Progenitor cell of endocrine pancreas (in vitro differentiated cells): ENCODE measurements around the gene LRRC8A. TPM values are rescaled to one million over a fixed set of nuclear protein-coding genes. Genes with fewer than 3 reads are reported as not detected.

Experiments used
- DNase-seq: peaks from one replicate; pipeline ENCODE4 v3.0.0; 2021; ENCODE audit warnings: low spot score; ENCODE audit not compliant: unreplicated experiment
- H3K27ac Mint-ChIP-seq: 2 replicates; pipeline ENCODE4 v1.8.0; 2021; ENCODE audit warnings: mild to moderate bottlenecking, moderate library complexity, mixed read lengths
- H3K27me3 Mint-ChIP-seq: 2 replicates; pipeline ENCODE4 v1.8.0; 2021; ENCODE audit warnings: mixed read lengths
- H3K36me3 Mint-ChIP-seq: 2 replicates; pipeline ENCODE4 v1.8.0; 2022; ENCODE audit warnings: mixed read lengths; ENCODE audit not compliant: insufficient read depth
- H3K4me1 Mint-ChIP-seq: 2 replicates; pipeline ENCODE4 v1.8.0; 2021; ENCODE audit warnings: low read depth, mixed read lengths
- H3K4me3 Mint-ChIP-seq: 2 replicates; pipeline ENCODE4 v1.8.0; 2021; ENCODE audit warnings: low read depth, mild to moderate bottlenecking, moderate library complexity, mixed read lengths
- H3K9me3 Mint-ChIP-seq: 2 replicates; pipeline ENCODE4 v1.8.0; 2021; ENCODE audit warnings: low read depth, mixed read lengths
- CTCF ChIP-seq: fragments of 200-600 bp; sonication (generic); IDR thresholded peaks from one replicate; pipeline ENCODE4 v1.5.0; 2021; ENCODE audit warnings: antibody characterized with exemption, mild to moderate bottlenecking; ENCODE audit not compliant: unreplicated experiment
- total RNA-seq: library from RNA; stranded (reverse); gene quantifications from 2 replicates; pipeline ENCODE4 v1.2.1, GENCODE V29; 2021

LRRC8A gene
- total RNA-seq, 1 donor from 2014 or later = 38.2 TPM

GRCh38 chr9:128877852-128878251 lies 4.1 kb upstream of the LRRC8A start:
- TF ChIP-seq CTCF = no peak
- no peaks in the 10 kb centered on the region for H3K36me3 Mint-ChIP-seq

GRCh38 chr9:128882677-128883603 lies 1.0 kb downstream of the LRRC8A start:
- Mint-ChIP-seq H3K36me3 (peaks cover 2% of the 10 kb centered on the region), H3K9me3 (no peaks in the 10 kb centered on the region), H3K4me1 (peaks cover 20% of the 10 kb centered on the region), H3K4me3 (peak overlapping the region; percentile 97), H3K27ac (peak overlapping the region; percentile 96), H3K27me3 (no peaks in the 10 kb centered on the region)
- no peak for DNase-seq
- no peak for TF ChIP-seq CTCF

More at GRCh38 chr9:128877852-128878251, 4.1 kb upstream of the LRRC8A start:
- no peaks in the 10 kb centered on the region for H3K9me3 Mint-ChIP-seq
- H3K27me3 Mint-ChIP-seq = no peaks in the 10 kb centered on the region
- DNase-seq = no peak
- no peak overlapping the region for H3K27ac Mint-ChIP-seq
- H3K4me3 Mint-ChIP-seq = no peak overlapping the region
- H3K4me1 Mint-ChIP-seq = peaks cover 9% of the 10 kb centered on the region

GRCh38 chr9:128884164-128884563 lies 2.2 kb downstream of the LRRC8A start:
- no peak for TF ChIP-seq CTCF
- no peaks in the 10 kb centered on the region for H3K9me3 Mint-ChIP-seq
- peaks cover 4% of the 10 kb centered on the region for H3K36me3 Mint-ChIP-seq
- peaks cover 20% of the 10 kb centered on the region for H3K4me1 Mint-ChIP-seq
- no peaks in the 10 kb centered on the region for H3K27me3 Mint-ChIP-seq
- H3K27ac Mint-ChIP-seq = peak overlapping the region; percentile 52
- no peak for DNase-seq
- H3K4me3 Mint-ChIP-seq = peak overlapping the region; percentile 38

- peaks cover 18% of the 10 kb centered on the region for H3K4me1 Mint-ChIP-seq
- H3K27me3 Mint-ChIP-seq = no peaks in the 10 kb centered on the region
- TF ChIP-seq CTCF = no peak
- DNase-seq = no peak
- H3K4me3 Mint-ChIP-seq = peak overlapping the region; percentile 44
- H3K36me3 Mint-ChIP-seq = peaks cover 4% of the 10 kb centered on the region
- H3K9me3 Mint-ChIP-seq = no peaks in the 10 kb centered on the region
- H3K27ac Mint-ChIP-seq = no peak overlapping the region
Observed at GRCh38 chr9:128885376-128885775, 3.4 kb downstream of the LRRC8A start.

GRCh38 chr9:128885798-128886197 lies 3.9 kb downstream of the LRRC8A start:
- Mint-ChIP-seq H3K27ac (no peak overlapping the region), H3K36me3 (peaks cover 6% of the 10 kb centered on the region), H3K4me3 (no peak overlapping the region), H3K27me3 (no peaks in the 10 kb centered on the region), H3K4me1 (peaks cover 17% of the 10 kb centered on the region), H3K9me3 (no peaks in the 10 kb centered on the region)
- no peak for TF ChIP-seq CTCF
- no peak for DNase-seq
